NOMO-1 (cell line): Measurements from ENCODE around the gene ENOX2.
A peak's percentile ranks its signal among the peaks of the same experiment; 100 is the strongest.

ENCODE experiments used
- DNase-seq, 2 experiments: peaks; one replicate each; lab custom pipeline; 2025; ENCODE audit not compliant: unreplicated experiment in 2 of 2; lab: John Stamatoyannopoulos, UW

ENOX2 gene

DNA sequence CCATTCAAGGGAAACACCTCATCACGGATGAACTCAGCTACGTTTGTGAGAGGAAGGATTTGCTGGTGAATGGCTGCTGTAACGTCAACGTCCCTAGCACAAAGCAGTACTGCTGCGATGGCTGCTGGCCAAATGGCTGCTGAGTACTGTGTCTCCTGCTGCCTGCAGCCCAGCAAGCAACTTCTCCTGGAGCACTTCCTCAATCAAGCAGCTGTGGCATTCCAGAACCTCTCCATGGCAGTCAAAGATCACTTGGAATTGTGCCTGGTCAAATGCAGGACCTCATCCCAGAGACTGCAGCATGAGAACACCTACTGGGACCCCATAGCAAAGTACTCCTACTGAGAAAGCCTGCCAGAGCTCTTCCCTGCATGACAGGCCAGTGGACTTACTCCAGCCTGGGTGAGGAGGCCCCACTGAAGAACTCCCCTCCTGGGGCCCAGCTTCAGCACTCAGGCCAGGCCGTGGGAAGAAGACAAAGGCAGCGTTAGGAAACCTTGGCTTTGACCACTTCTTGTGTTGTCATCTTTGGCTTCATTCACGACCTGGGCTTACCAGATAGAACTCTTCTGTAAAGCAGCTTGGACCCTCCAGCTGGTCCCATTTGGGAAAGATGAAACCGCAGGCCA is 256.9 kb downstream of the ENOX2 start:
- no peak for DNase-seq

GRCh38 chrX:130637591-130637990 is 265.4 kb downstream of the ENOX2 start:
- no peak for DNase-seq

GRCh38 chrX:130636277-130636676 is 266.7 kb downstream of the ENOX2 start:
- DNase-seq, result no peak

- no peak for DNase-seq
These were observed 272.0 kb downstream of the ENOX2 start for GRCh38 chrX:130631011-130631410.

- DNase-seq, result no peak
These were observed 274.5 kb downstream of the ENOX2 start for GRCh38 chrX:130628516-130628915.

DNA sequence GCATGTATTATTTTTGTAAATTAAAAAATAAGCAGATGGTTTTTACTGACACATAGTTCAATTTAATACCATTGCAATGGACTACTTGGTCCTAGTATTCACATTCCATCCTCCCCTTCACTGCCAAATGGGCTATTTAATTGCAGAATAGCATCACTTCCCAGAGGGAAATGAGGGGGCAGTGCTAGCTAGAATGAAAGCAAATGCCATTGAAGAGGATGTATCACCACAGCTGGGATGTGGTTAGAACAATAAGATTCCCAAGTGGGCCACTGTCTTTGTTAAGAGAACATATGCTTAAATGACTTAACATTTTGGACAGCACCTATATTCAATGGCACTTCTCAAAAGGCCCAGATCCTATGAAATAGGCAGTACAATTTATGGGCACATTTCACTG is 276.5 kb downstream of the ENOX2 start:
- DNase-seq, result no peak

- DNase-seq, result no peak
These were observed 277.6 kb downstream of the ENOX2 start for GRCh38 chrX:130625386-130625785.

DNA sequence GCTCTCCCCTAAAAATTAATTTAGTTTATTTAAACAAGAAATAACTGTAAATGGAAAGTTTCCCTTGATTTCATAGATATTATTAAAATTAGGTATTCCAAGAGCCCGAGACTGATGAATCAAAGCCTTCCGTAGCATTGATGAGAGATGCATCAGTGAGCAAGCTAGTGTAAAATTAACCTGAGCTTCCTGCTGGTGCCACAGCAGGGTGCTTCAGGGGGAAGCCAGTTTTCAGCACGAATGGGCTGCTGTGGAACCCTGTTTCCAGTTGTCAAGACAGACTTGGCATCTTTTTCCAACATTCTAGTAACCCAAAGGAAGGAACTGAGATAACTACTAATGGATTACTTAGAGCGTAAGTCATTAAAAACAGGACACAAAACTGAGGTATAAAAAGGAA is 279.5 kb downstream of the ENOX2 start:
- DNase-seq, result no peak

DNA sequence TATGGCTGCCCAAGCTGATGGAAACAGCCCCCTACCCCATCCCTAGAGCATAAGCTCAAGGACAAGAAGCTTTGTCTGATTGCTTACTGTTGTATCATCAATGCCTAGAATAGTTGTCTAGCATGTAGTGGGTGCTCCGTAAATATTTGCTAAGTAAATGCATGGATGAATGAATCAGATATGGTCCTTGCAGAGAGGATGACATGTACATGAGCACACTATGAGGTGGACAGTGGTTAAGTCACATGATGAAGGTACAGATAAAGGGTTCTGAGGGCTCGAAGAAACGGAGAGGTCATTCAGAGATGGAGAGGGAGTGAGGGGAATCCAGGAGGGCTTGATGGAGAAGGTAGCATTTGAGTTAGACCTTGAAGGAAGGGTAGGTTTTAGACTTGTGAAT is 287.1 kb downstream of the ENOX2 start:
- no peak for DNase-seq

DNA sequence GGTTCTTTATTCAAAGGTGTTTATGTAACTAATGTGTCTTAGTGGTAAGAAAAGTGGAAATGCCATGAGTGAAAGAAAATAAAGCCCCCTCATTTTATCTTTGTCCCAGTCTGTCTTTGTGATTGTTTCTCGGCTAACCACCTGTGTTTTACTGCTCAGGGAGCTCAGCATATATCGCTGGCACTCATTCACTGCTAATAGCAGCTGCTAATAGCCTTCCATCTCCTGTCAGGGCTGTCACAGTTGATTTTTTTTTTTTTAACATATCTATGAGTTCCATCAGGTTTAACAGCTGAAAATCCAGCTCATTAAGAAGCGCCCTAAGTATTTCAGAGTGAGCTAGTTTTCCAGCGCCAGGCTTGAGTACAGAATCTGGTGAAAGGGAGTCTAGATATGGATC is 295.6 kb downstream of the ENOX2 start:
- no peak for DNase-seq

DNA sequence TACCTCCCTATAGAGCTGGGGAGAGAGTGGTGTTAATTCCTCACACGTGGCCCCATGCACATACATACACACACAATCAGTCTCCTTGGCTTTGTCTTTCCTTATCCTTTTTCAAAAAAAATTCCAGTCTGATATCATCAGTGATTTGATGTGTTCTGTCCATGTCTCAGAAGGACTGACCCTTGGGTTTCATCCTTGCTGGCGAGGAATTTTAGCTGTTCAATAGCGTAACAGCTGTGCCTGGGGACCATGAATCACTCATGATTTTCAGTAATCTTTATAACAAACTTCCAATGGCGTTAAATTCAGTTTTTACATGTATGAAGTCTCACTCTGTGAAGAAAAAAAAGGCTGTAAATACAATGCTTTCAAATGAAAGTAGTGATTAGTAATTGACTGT is 296.6 kb downstream of the ENOX2 start:
- DNase-seq, result no peak

- DNase-seq, result no peak
These were observed 298.1 kb downstream of the ENOX2 start for GRCh38 chrX:130604882-130605281.

DNA sequence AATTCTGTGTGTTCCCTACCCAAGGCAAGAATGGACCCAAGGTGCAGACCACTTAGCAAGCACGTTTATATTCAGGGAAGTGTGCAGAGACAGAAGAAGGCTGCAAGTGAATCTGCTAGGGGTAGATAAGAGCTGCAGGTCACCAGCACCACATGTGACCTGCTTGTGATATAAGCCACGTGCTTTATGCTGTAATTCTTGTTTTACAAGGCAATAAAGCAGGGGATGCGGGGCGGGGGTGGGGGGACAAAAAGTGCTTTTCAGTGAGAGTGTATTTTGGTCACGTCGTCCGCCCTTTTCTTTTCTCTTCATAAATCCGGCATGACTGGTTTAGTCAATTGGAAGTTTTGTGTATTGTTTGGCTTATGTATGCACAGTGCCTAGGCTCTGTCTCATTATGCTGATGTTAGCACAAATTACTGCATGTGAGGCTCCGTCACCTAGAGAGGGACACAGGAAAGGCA is 308.5 kb downstream of the ENOX2 start:
- DNase-seq, result no peak

DNA sequence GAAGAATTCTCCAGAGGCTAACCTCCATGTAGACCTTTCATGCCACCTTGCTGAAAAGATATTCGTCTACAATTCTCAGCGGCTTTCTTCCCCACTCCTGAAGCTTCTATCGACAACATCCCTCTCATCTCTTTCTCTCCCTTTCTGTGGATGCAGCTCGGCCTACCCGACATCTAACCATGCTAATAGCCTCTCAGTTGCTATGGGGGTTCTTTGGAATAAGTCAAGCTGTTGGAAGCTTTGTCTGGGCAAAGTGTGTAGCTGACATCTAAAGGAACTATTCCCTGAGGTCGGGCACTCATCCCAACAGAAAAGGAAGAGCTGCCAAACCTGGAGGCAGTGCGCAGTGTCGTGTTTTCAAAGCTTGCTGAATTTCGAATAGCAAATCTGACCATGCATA is 309.1 kb downstream of the ENOX2 start:
- DNase-seq, result no peak

- no peak for DNase-seq
These were observed 310.8 kb downstream of the ENOX2 start for GRCh38 chrX:130592204-130592603.

DNA sequence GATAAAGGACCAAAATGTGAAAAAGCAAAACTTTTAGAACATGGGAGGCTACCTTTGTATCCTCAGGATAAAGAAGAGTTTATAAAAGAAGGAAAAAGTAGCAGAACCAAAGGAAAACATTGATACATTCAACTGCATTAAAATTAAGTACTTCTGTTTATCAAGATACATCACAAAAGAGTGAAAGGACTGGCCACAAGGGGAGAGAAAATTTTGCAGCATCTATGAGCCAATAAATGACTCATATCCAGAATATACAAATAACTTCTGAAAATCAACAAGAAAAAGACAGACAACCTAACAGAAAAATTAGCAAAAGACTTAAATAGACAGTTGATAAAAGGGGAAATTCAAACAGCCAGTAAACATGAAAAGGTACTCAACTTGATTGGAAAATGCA is 324.1 kb downstream of the ENOX2 start:
- no peak for DNase-seq

DNA sequence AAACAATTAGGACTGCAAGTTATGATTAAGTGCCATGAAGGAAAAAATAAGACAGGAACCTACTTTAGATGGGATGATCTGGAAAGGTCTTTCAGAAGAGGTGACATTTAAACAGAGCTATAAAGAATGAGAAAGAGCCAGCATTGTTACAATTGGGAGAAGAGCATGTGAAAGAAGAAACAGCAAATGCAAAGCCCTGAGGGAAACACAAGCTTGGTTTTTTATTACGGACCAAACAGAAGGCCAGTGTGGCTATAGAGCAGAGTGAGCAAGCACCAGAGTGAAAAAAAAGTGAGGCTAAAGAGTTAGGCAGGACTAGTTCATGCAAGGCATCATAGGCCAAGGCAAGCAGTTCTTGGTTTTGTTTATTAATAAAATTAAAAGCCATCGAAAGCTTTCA is 325.6 kb downstream of the ENOX2 start:
- DNase-seq, result no peak

GRCh38 chrX:130575831-130576389 is 327.1 kb downstream of the ENOX2 start:
- peak in 1 of 2 experiments; percentile 10 for DNase-seq
